GM19468 (cell line): ENCODE measurements around the gene LMF1.
A peak's percentile ranks its signal among the peaks of the same experiment; 100 is the strongest.
"Not testable (repeated sequence)": the region's sequence is repeated elsewhere in the genome, so short reads cannot be mapped to it uniquely, and the experiment has no call there.

Source experiments
- ATAC-seq: cut with Tn5 transposase; IDR thresholded peaks from one replicate; pipeline ENCODE4 v1.9.1; 2021; ENCODE audit warnings: mild to moderate bottlenecking, moderate library complexity, moderate number of reproducible peaks; ENCODE audit not compliant: unreplicated experiment; ENCODE audit errors: extremely low read depth

The LMF1 gene

GRCh38 chr16:822174-822908 lies 148.4 kb downstream of the LMF1 start:
- no peak for ATAC-seq

DNA sequence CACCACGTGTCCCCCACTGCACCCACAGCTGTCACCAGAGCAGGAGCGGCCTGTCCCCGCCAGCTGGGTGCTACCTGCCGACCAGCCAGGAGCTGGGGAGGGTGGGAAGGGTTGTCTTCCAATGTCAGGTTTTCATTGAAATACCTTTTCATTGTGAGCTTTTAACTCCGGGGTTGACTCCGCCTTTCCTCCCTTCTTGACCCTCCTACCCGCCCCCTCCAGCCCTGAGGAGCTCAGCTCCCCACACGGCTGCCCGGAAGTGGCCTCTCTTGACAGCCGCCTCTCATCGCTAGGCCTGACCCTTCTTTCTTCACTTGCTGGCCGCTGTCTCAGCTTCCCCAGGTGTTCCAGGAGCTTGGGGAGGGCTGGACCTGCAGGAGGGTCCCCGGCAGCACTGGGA lies 149.0 kb downstream of the LMF1 start:
- ATAC-seq: no peak

- no peak for ATAC-seq
These were observed 150.0 kb downstream of the LMF1 start for GRCh38 chr16:820748-821147.

DNA sequence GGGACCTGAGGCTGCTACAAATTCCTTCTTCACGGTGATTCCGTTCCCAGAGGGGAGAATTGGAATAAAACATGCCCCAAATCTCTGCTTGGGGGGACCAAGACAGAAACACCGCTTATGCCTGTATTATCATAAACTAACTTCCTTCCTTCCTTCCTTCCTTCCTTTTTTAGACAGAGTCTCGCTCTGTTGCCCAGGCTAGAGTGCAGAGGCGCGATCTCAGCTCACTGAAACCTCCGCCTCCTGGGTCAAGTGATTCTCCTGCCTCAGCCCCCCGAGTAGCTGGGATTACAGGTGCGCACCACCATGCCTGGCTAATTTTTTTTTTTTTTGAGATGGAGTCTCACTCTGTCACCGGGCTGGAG lies 150.8 kb downstream of the LMF1 start:
- ATAC-seq: not testable (repeated sequence)

GRCh38 chr16:819336-820043 lies 151.3 kb downstream of the LMF1 start:
- no peak for ATAC-seq

DNA sequence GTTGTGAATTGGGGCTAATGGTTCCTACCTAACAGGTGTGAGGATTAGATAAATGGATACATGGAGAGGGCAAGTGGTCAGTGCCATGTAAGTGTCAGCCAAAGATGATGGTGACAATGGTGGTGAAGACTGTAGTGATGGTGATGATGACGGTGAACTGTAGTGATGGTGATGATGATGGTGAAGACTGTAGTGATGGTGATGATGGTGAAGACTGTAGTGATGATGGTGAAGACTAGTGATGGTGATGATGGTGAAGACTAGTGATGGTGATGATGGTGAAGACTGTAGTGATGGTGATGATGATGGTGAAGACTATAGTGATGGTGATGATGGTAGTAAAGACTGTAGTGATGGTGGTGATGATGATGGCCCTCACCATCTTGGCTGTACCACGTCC lies 152.2 kb downstream of the LMF1 start:
- ATAC-seq: no peak

DNA sequence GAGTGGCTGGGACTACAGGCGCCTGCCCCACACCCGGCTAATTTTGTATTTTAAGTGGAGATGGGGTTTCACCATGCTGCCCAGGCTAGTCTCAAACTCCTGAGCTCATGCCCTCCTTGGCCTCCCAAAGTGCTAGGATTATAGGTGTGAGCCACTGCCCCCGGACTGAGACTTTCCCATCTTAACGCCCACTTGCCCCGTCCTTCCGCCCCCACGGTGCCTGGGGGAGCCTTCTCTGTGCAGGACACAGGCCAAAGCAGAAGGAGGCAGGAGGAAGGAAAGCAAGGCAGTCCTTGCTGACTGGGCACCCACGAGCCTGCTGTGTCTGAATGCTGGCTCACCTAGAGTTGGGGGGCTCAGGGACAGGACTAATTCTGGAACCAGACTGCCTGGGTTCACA lies 152.7 kb downstream of the LMF1 start:
- ATAC-seq: no peak

GRCh38 chr16:817001-817906 lies 153.5 kb downstream of the LMF1 start:
- no peak for ATAC-seq

- ATAC-seq: no peak
These were observed 154.9 kb downstream of the LMF1 start for GRCh38 chr16:815861-816260.

DNA sequence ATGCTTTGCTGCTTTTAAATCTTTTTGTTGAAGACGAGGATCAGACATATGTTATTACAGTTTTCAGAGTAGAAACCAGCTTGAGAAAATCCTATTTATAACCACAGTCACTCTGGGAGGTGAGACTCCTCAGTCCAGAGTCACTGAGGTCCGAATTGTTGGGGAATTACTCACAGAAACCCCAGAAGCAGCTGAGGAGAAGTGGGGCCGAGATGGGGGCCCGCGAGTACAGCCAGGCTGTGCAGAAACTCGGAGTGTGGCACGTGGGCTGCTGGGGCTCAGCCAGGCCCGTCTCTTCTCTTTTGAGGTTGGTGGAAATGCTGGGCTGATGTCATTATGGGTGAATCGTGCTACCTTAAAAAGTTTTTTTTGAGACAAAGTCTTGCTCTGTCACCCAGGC lies 155.8 kb downstream of the LMF1 start:
- no peak for ATAC-seq

DNA sequence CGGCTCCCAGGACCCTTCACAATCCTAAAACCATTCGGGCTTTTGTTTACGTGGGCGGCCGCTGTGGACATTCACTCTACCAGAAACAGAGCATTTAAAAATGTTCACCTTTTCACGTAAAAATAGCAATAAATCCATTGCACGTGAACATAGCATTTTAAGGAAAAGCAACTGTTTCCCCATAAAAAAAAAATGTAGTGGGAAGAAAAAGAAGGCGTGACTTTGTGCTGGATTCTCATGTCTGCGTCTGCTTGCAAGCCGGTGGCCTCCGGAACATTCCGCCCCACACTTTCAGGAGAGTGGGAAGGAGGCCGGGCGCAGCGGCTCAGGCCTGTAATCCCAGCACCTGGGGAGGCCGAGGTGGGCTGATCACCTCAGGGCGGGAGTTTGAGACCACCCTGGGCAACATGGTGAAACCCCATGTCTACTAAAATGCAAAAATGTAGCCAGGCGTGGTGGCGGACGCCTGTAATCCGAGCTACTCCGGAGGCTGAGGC lies 156.8 kb downstream of the LMF1 start:
- no peak for ATAC-seq

GRCh38 chr16:813204-813915 lies 157.4 kb downstream of the LMF1 start:
- no peak for ATAC-seq

DNA sequence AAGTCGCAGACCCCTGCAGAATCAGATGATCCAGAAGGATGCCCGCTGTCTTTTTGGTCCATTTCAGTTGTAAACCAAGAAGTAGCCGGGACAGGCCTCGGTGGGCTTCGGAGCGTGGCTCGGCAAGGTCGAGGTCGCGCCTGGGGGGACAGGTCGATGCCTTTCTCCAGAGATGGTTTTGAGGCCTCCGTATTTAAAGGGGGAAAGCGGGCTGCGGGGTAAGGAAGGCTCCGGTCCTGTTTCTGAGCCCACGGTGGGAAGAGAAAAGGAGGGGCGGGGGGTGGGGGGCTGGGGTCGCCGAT lies 162.7 kb downstream of the LMF1 start:
- ATAC-seq: no peak

DNA sequence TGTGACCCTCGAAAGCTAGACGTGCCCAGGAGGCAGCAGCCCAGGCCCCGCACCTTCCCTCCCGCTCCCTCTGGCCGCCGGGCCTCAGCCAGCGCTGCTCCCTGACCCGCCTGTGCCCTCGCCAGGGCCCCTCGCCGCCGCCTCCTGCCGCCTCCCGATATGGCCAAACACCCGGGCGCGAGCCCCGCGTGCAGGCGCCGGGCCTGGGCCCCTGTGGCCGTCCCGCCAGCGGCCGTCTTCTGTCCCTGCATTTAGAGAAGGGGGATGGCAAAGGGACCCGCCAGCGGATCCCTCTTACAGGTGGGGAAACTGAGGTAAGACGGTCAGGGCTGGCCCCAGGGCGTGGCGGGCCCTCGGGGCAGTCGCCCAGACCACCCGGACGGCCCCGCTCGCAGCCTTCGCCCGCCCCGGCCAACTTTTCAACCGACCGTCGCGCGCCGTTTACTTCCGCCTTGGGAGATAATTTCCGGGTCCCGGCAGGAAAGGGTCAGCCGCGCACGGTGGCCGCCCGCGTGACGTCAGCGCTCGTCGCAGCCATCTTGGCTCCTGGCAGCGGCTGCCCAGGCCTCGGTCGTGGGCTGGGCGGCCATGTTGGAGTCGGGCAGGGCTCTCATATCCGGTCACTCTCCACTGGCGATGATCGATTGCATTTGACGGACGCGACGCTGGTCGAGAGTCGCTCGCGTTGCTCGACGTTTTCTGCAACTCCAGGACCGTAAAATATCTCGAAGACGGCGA lies 163.3 kb downstream of the LMF1 start:
- peak; percentile 49 for ATAC-seq

- ATAC-seq: no peak
These were observed 165.3 kb downstream of the LMF1 start for GRCh38 chr16:805474-805873.

GRCh38 chr16:804193-805048 lies 166.4 kb downstream of the LMF1 start:
- no peak for ATAC-seq

GRCh38 chr16:803754-804080 lies 167.1 kb downstream of the LMF1 start:
- ATAC-seq: no peak
